GM19455 (cell line): Measurements from ENCODE around the gene DUOXA2.

Source experiments
- ATAC-seq: cut with Tn5 transposase; IDR thresholded peaks from one replicate; pipeline ENCODE4 v1.9.1; 2021; ENCODE audit not compliant: unreplicated experiment

Gene DUOXA2

GRCh38 chr15:45156744-45157455, 42.8 kb downstream of the DUOXA2 start:
- no peak for ATAC-seq

GRCh38 chr15:45157974-45158373, 43.8 kb downstream of the DUOXA2 start:
- no peak for ATAC-seq

- ATAC-seq: no peak
Measured at GRCh38 chr15:45161666-45162065, 47.5 kb downstream of the DUOXA2 start.

- ATAC-seq: peak; percentile 39
Measured at GRCh38 chr15:45162771-45163507, 48.8 kb downstream of the DUOXA2 start.

- no peak for ATAC-seq
Measured at GRCh38 chr15:45163508-45163856, 49.4 kb downstream of the DUOXA2 start.

GRCh38 chr15:45164914-45165313, 50.8 kb downstream of the DUOXA2 start:
- no peak for ATAC-seq

- ATAC-seq: no peak
Measured at GRCh38 chr15:45165536-45165935, 51.4 kb downstream of the DUOXA2 start.

GRCh38 chr15:45166834-45167630, 52.9 kb downstream of the DUOXA2 start:
- ATAC-seq: peak; percentile 92

GRCh38 chr15:45167631-45168205, 53.6 kb downstream of the DUOXA2 start:
- no peak for ATAC-seq
